ENCODE measurements around the gene SERPINB3. TPM values are rescaled to one million over a fixed set of nuclear protein-coding genes. Genes with fewer than 3 reads are reported as not detected.

The SERPINB3 gene
- total RNA-seq, 1 experiment from 2014 or later, result not detected

- ChIA-PET CTCF (no interaction called here), POLR2A (ENCODE audit: low non-redundant PET) (no interaction called here)
These were observed 48.3 kb downstream of the SERPINB3 start for GRCh38 chr18:63613420-63613819.

DNA sequence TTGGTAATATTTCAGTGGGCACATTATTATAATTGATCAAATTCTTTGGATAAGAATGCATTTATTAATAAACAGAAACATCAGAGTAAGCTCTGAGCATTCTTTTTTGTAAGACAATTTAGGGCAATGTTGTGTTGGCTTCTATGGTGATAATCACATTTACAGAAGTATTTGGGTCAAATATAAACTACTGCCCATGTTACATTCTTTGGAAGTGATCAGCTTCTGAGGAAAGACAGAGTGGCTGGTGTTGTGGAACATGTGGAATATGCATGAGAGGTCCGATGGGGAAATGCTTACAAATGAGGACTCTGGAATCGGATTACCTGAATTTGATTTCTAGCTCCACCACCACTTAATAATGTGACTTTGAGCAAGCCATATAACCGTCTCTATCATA lies 55.2 kb downstream of the SERPINB3 start:
- DNase-seq (ENCODE audit: low spot score), result no peak
- H3K4me3 ChIP-seq (ENCODE audit: low read depth, low read length, poor library complexity, severe bottlenecking), result no peak overlapping the region
- TF ChIP-seq EZH2 (IDR thresholded peaks at IDR 0.05; ENCODE audit: borderline replicate concordance, low read depth, low read length, poor library complexity, severe bottlenecking) (no peak), CTCF (conservative IDR thresholded peaks at IDR 0.05; ENCODE audit: low read depth, low read length) (no peak)
- no peaks in the 10 kb centered on the region for H3K9me3 ChIP-seq (ENCODE audit: low read depth, low read length, poor library complexity, severe bottlenecking)
- ChIA-PET CTCF (no interaction called here), POLR2A (ENCODE audit: low non-redundant PET) (no interaction called here)
- H3K27me3 ChIP-seq (replicated peaks; ENCODE audit: insufficient read depth, low read depth, low read length, poor library complexity), result no peaks in the 10 kb centered on the region
- H3K36me3 ChIP-seq (ENCODE audit: insufficient read depth, low read length, poor library complexity, severe bottlenecking), result no peaks in the 10 kb centered on the region
- no TSS peak for BruUV-seq (replicated peaks)
- no peak overlapping the region for H3K27ac ChIP-seq (ENCODE audit: low read depth, low read length, poor library complexity, severe bottlenecking)
- H3K4me1 ChIP-seq (ENCODE audit: insufficient read depth, low read length, poor library complexity, severe bottlenecking), result no peaks in the 10 kb centered on the region
- intact Hi-C loops (cut with micrococcal nuclease; ENCODE audit: unreplicated experiment), result no loop called here

More at GRCh38 chr18:63613420-63613819, 48.3 kb downstream of the SERPINB3 start:
- H3K9me3 ChIP-seq (ENCODE audit: low read depth, low read length, poor library complexity, severe bottlenecking), result no peaks in the 10 kb centered on the region
- DNase-seq (ENCODE audit: low spot score), result no peak
- TF ChIP-seq EZH2 (IDR thresholded peaks at IDR 0.05; ENCODE audit: borderline replicate concordance, low read depth, low read length, poor library complexity, severe bottlenecking) (no peak), CTCF (conservative IDR thresholded peaks at IDR 0.05; ENCODE audit: low read depth, low read length) (no peak)
- H3K4me1 ChIP-seq (ENCODE audit: insufficient read depth, low read length, poor library complexity, severe bottlenecking), result no peaks in the 10 kb centered on the region
- intact Hi-C loops (cut with micrococcal nuclease; ENCODE audit: unreplicated experiment), result no loop called here
- no peaks in the 10 kb centered on the region for H3K27me3 ChIP-seq (replicated peaks; ENCODE audit: insufficient read depth, low read depth, low read length, poor library complexity)
- BruUV-seq (replicated peaks), result no TSS peak
- H3K4me3 ChIP-seq (ENCODE audit: low read depth, low read length, poor library complexity, severe bottlenecking), result no peak overlapping the region
- no peaks in the 10 kb centered on the region for H3K36me3 ChIP-seq (ENCODE audit: insufficient read depth, low read length, poor library complexity, severe bottlenecking)
- H3K27ac ChIP-seq (ENCODE audit: low read depth, low read length, poor library complexity, severe bottlenecking), result no peak overlapping the region

Other genes starting within 250 kb of the SERPINB3 start
- gene VPS4B, start 239.4 kb downstream of the SERPINB3 start, total RNA-seq (2021), result 88.7 and 94.8 TPM in 2 replicates
- gene SERPINB5, start 184.9 kb downstream of the SERPINB3 start, total RNA-seq (2021), result 0.11 TPM in 1 of 2 replicates, not detected in the other
- not detected in 2 replicates for gene SERPINB12, start 119.5 kb downstream of the SERPINB3 start, total RNA-seq (2021)
- 0.49 and 0.50 TPM in 2 replicates for gene SERPINB13, start 74.5 kb downstream of the SERPINB3 start, total RNA-seq (2021)
- gene SERPINB4, start 17.6 kb downstream of the SERPINB3 start, total RNA-seq (2021), result not detected in 2 replicates
- gene SERPINB11, start 41.1 kb upstream of the SERPINB3 start, total RNA-seq (2021), result not detected in 2 replicates
- gene SERPINB7, start 113.5 kb upstream of the SERPINB3 start, total RNA-seq (2021), result 12.2 and 12.8 TPM in 2 replicates
- 1.7 and 2.5 TPM in 2 replicates for gene SERPINB2, start 225.8 kb upstream of the SERPINB3 start, total RNA-seq (2021)
- gene SERPINB10, start 246.1 kb upstream of the SERPINB3 start, total RNA-seq (2021), result not detected in 2 replicates